ENCODE results near the gene LRRC15. TPM values are rescaled to one million over a fixed set of nuclear protein-coding genes. Genes with fewer than 3 reads are reported as not detected.

LRRC15 gene
- total RNA-seq, 1 experiment from 2014 or later = not detected

- intact Hi-C loops (cut with micrococcal nuclease; ENCODE audit: unreplicated experiment) = loop anchor here (1.0 to 10.0 kb wide), 6 partner anchors 71 to 931 kb away; partner anchors contain the start of gene LSG1
- Histone ChIP-seq H3K9me3 (ENCODE audit: insufficient read depth, low read depth) (no peaks in the 10 kb centered on the region), H2AFZ (peak overlapping the region; percentile 78), H3K27ac (no peak overlapping the region; the same call in 1 of the 2 replicates), H3K27me3 (ENCODE audit: insufficient read depth, low read depth) (no peaks in the 10 kb centered on the region), H3F3A (ENCODE audit: insufficient read depth, low read depth) (peaks cover 18% of the 10 kb centered on the region; the same call in 1 of the 2 replicates), H3K9me2 (ENCODE audit: insufficient read depth) (no peaks in the 10 kb centered on the region), H4K20me1 (ENCODE audit: insufficient read depth) (no peaks in the 10 kb centered on the region), H3K4me3 (peak overlapping the region; percentile 57), H3K79me2 (ENCODE audit: low read depth) (no peaks in the 10 kb centered on the region), H3K4me2 (peak overlapping the region; percentile 82), H3K36me3 (ENCODE audit: low read depth) (no peaks in the 10 kb centered on the region), H3K4me1 (replicated peaks; ENCODE audit: insufficient read depth) (peaks cover 19% of the 10 kb centered on the region)
- TF ChIP-seq CTCF (conservative IDR thresholded peaks at IDR 0.05) (peak; percentile 100), EZH2 (IDR thresholded peaks at IDR 0.05; ENCODE audit: low read depth) (no peak)
- ChIA-PET POLR2A (ENCODE audit: unreplicated experiment) (interaction anchor here (0.6 kb wide), 3 partner anchors 126 to 937 kb away, joined by 3 to 15 read pairs (median 11); no protein-coding TSS in a partner anchor), CTCF (interaction anchor here (0.6 to 2.0 kb wide), 3 partner anchors 11 to 35 kb away, joined by 3 to 6 read pairs (median 6); no protein-coding TSS in a partner anchor)
- DNase-seq = peak; percentile 78 to 95
- BruUV-seq (replicated peaks) = no TSS peak
Measured at GRCh38 chr3:194333212-194333980, 36.1 kb downstream of the LRRC15 start.

GRCh38 chr3:194332858-194333211, 36.7 kb downstream of the LRRC15 start:
- Histone ChIP-seq H3F3A (ENCODE audit: insufficient read depth, low read depth) (peaks cover 22% of the 10 kb centered on the region; the same call in 1 of the 2 replicates), H3K27me3 (ENCODE audit: insufficient read depth, low read depth) (no peaks in the 10 kb centered on the region), H4K20me1 (ENCODE audit: insufficient read depth) (no peaks in the 10 kb centered on the region), H2AFZ (peak overlapping the region; percentile 78), H3K4me3 (peak overlapping the region; percentile 57; the same call in 1 of the 2 replicates), H3K27ac (no peak overlapping the region), H3K4me2 (peak overlapping the region; percentile 82), H3K9me2 (ENCODE audit: insufficient read depth) (no peaks in the 10 kb centered on the region), H3K4me1 (replicated peaks; ENCODE audit: insufficient read depth) (peaks cover 19% of the 10 kb centered on the region), H3K79me2 (ENCODE audit: low read depth) (no peaks in the 10 kb centered on the region), H3K36me3 (ENCODE audit: low read depth) (no peaks in the 10 kb centered on the region), H3K9me3 (ENCODE audit: insufficient read depth, low read depth) (no peaks in the 10 kb centered on the region)
- no peak for TF ChIP-seq CTCF (conservative IDR thresholded peaks at IDR 0.05)
- no peak for TF ChIP-seq EZH2 (IDR thresholded peaks at IDR 0.05; ENCODE audit: low read depth)
- DNase-seq = no peak
- CTCF ChIA-PET = interaction anchor here (2.0 kb wide), 1 partner anchor 12 kb away, joined by 6 read pairs; no protein-coding TSS in a partner anchor
- intact Hi-C loops (cut with micrococcal nuclease; ENCODE audit: unreplicated experiment) = loop anchor here (1.0 to 10.0 kb wide), 6 partner anchors 71 to 932 kb away; partner anchors contain the start of gene LSG1
- POLR2A ChIA-PET (ENCODE audit: unreplicated experiment) = no interaction called here
- no TSS peak for BruUV-seq (replicated peaks)

- no TSS peak for BruUV-seq (replicated peaks)
- CTCF ChIA-PET = interaction anchor here (0.5 to 1.4 kb wide), 4 partner anchors 14 to 915 kb away, joined by 3 to 8 read pairs (median 3); no protein-coding TSS in a partner anchor
- H3K4me3 ChIP-seq = no peak overlapping the region
- POLR2A ChIA-PET (ENCODE audit: unreplicated experiment) = interaction anchor here (0.7 kb wide), 2 partner anchors 553 to 939 kb away, joined by 3 read pairs; no protein-coding TSS in a partner anchor
- peaks cover 19% of the 10 kb centered on the region for H3K4me1 ChIP-seq (replicated peaks; ENCODE audit: insufficient read depth)
- H3K9me2 ChIP-seq (ENCODE audit: insufficient read depth) = no peaks in the 10 kb centered on the region
- peaks cover 43% of the 10 kb centered on the region for H3F3A ChIP-seq (ENCODE audit: insufficient read depth, low read depth)
- DNase-seq = peak in 1 of 2 experiments; percentile 53
- no peaks in the 10 kb centered on the region for H3K79me2 ChIP-seq (ENCODE audit: low read depth)
- H3K4me2 ChIP-seq = no peak overlapping the region; the same call in 1 of the 2 replicates
- TF ChIP-seq CTCF (conservative IDR thresholded peaks at IDR 0.05) (no peak), EZH2 (IDR thresholded peaks at IDR 0.05; ENCODE audit: low read depth) (no peak)
- H3K27ac ChIP-seq = no peak overlapping the region
- no peaks in the 10 kb centered on the region for H3K36me3 ChIP-seq (ENCODE audit: low read depth)
- intact Hi-C loops (cut with micrococcal nuclease; ENCODE audit: unreplicated experiment) = loop anchor here (5.0 to 10.0 kb wide), 4 partner anchors 262 to 934 kb away; partner anchors contain the start of gene LSG1
- no peaks in the 10 kb centered on the region for H3K9me3 ChIP-seq (ENCODE audit: insufficient read depth, low read depth)
- no peaks in the 10 kb centered on the region for H3K27me3 ChIP-seq (ENCODE audit: insufficient read depth, low read depth)
- no peaks in the 10 kb centered on the region for H4K20me1 ChIP-seq (ENCODE audit: insufficient read depth)
- H2AFZ ChIP-seq = no peak overlapping the region
Measured at GRCh38 chr3:194330579-194330978, 39.0 kb downstream of the LRRC15 start.

Data from PC-9 (cell line).